Adrenal gland (tissue), 12 donors: ENCODE results near the gene ETNK2. TPM values are rescaled to one million over a fixed set of nuclear protein-coding genes. Genes with fewer than 3 reads are reported as not detected.
"Not testable (repeated sequence)": the region's sequence is repeated elsewhere in the genome, so short reads cannot be mapped to it uniquely, and the experiment has no call there.

Experiments
- DNase-seq, 7 donors: peaks; one replicate each; pipeline ENCODE4 v3.0.0-alpha.2; 2019 to 2020
- H3K27ac ChIP-seq, 5 donors: fragments of 200-600 bp; sonication (generic) in 4 of 5; 1 replicate in 3 of 5; 2 replicates in 2 of 5; pipeline versions ENCODE4 v1.5.1 to v1.8.0; 2016 to 2020; ENCODE audit warnings: mild to moderate bottlenecking in 1 of 5
- H3K27me3 ChIP-seq: fragments of 200-600 bp; 2 replicates; pipeline ENCODE4 v1.8.0; 2021
- H3K36me3 ChIP-seq, 2 donors: fragments of 200-600 bp; replicated peaks in 1 of 2; 1 replicate in 1 of 2; 2 replicates in 1 of 2; pipeline versions ENCODE4 v1.5.1 to v1.8.0; 2018 to 2022
- H3K4me1 ChIP-seq, 2 donors: fragments of 200-600 bp; replicated peaks in 1 of 2; 1 replicate in 1 of 2; 2 replicates in 1 of 2; pipeline versions ENCODE4 v1.5.1 to v1.8.0; 2018 to 2021
- H3K4me3 ChIP-seq, 4 donors: fragments of 200-600 bp; sonication (generic) in 3 of 4; one replicate each; pipeline ENCODE4 v1.5.1; 2016 to 2018
- H3K9me3 ChIP-seq, 3 donors: fragments of 200-600 bp; sonication (generic) in 1 of 3; replicated peaks in 1 of 3; 1 replicate in 2 of 3; 2 replicates in 1 of 3; pipeline versions ENCODE4 v1.5.1 to v1.8.0; 2016 to 2021
- CTCF ChIP-seq, 6 experiments: fragments of 450-650 bp in 4 of 6; fragments of 200-600 bp in 2 of 6; sonication (generic) in 1 of 6; IDR thresholded peaks; 1 replicate in 5 of 6; 2 replicates in 1 of 6; pipeline versions ENCODE4 v1.5.1 to v1.8.0; 2016 to 2021; ENCODE audit warnings: antibody characterized with exemption in 6 of 6, mild to moderate bottlenecking in 2 of 6, moderate library complexity in 1 of 6
- POLR2A ChIP-seq, 2 donors: fragments of 450-650 bp; IDR thresholded peaks; one replicate each; pipeline ENCODE4 v1.6.1; 2017; ENCODE audit warnings: antibody characterized with exemption in 2 of 2, mild to moderate bottlenecking in 2 of 2, moderate library complexity in 1 of 2
- WGBS, 4 donors: extraction: QIAGEN DNeasy Blood & Tissue Kit in 2 of 4; methylation state at CpG; one replicate each; pipeline versions ENCODE4 v1.1.5 to v1.1.7; 2013 to 2017; 5-methylcytosine and 5-hydroxymethylcytosine counted together
- intact Hi-C, 2 donors: fragments of 100-400 bp; cut with DNase I; formaldehyde crosslinking; loops; one replicate each; pipeline versions ENCODE4 v1.14.1 to v1.15.0; 2022 to 2023
- polyA plus RNA-seq, 3 donors: library from polyadenylated mRNA; stranded (reverse); fragments of 200-250 nt in 2 of 3; fragments of 350-450 nt in 1 of 3; fragmentation: Illumina TruSeq in 1 of 3; extraction: RNeasy Lipid Tissue Mini Kit (QIAGEN cat#74804) in 1 of 3; gene quantifications; one replicate each; pipeline ENCODE4 v1.2.3, GENCODE V29; 2013 to 2014
- total RNA-seq, 9 donors: library from RNA; depleted of rRNA in 4 of 9; stranded (reverse); fragments of >200 nt in 4 of 9; fragments of 120-200 nt in 1 of 9; fragmentation: NEBNext Ultra II Directional in 1 of 9; extraction: Animal tissue kit (Norgen Biotek cat#: 25700) in 1 of 9; gene quantifications; one replicate each; pipeline versions ENCODE4 v1.1.0 to v1.2.4, GENCODE V29; 2013 to 2023
- donor health status: healthy with polysubstance abuse.
- donor health status: Bipolar disorder and iron deficiency.
- donor health status: DM: yes; HTN: yes; CAD: no.
- donor health status: DM: no; HTN: no; CAD: no.
- donor health status: DM: no; HTN: no; CAD: no.
- donor health status: DM: yes; HTN: yes; CAD: no.

The ETNK2 gene
- total and polyA plus RNA-seq, 12 donors: 3.1 to 78.6 (median 9.3) TPM

GRCh38 chr1:204102029-204102611, 49.7 kb downstream of the ETNK2 start:
- Histone ChIP-seq H3K27ac (peak overlapping the region in 3 of 5 donors; percentile 11 to 90 (median 34)), H3K9me3 (no peaks in the 10 kb centered on the region), H3K4me3 (no peak overlapping the region), H3K27me3 (no peaks in the 10 kb centered on the region), H3K36me3 (no peaks in the 10 kb centered on the region), H3K4me1 (peaks cover 27 to 49% of the 10 kb centered on the region in 2 donors)
- WGBS, 4 donors: 59 to 83% (median 63%) methylated on average over 13 of the region's 13 CpGs
- TF ChIP-seq POLR2A (IDR thresholded peaks at IDR 0.05) (no peak), CTCF (IDR thresholded peaks at IDR 0.05) (no peak)
- intact Hi-C loops: no loop called here
- DNase-seq: no peak

GRCh38 chr1:204099754-204100153, 52.1 kb downstream of the ETNK2 start:
- Histone ChIP-seq H3K27ac (peak overlapping the region in 1 of 5 donors; percentile 41), H3K4me1 (peaks cover 25 to 48% of the 10 kb centered on the region in 2 donors)
- DNase-seq, H3K4me3 ChIP-seq, H3K27me3 ChIP-seq, H3K9me3 ChIP-seq, H3K36me3 ChIP-seq, intact Hi-C loops: not testable (repeated sequence)
- 73 to 75% (median 73%) methylated on average over 2 of the region's 2 CpGs for WGBS, 4 donors

GRCh38 chr1:204098683-204099082, 53.2 kb downstream of the ETNK2 start:
- Histone ChIP-seq H3K36me3 (no peaks in the 10 kb centered on the region), H3K27ac (peak overlapping the region in 1 of 5 donors; percentile 25), H3K4me1 (peaks cover 14 to 48% of the 10 kb centered on the region in 2 donors), H3K27me3 (no peaks in the 10 kb centered on the region), H3K4me3 (no peak overlapping the region), H3K9me3 (no peaks in the 10 kb centered on the region)
- DNase-seq: no peak
- 78 to 93% (median 90%) methylated on average over 1 to 4 of the region's 4 CpGs for WGBS, 4 donors
- intact Hi-C loops: no loop called here
- TF ChIP-seq POLR2A (IDR thresholded peaks at IDR 0.05): no peak
- TF ChIP-seq CTCF (IDR thresholded peaks at IDR 0.05): no peak

GRCh38 chr1:204096931-204097330, 54.9 kb downstream of the ETNK2 start:
- H3K27ac ChIP-seq: no peak overlapping the region
- DNase-seq: no peak
- H3K4me1 ChIP-seq: peaks cover 0 to 50% of the 10 kb centered on the region in 2 donors
- 67 to 80% (median 73%) methylated on average over 3 of the region's 3 CpGs for WGBS, 4 donors
- no peak overlapping the region for H3K4me3 ChIP-seq
- H3K27me3 ChIP-seq: no peaks in the 10 kb centered on the region
- TF ChIP-seq POLR2A (IDR thresholded peaks at IDR 0.05): no peak
- TF ChIP-seq CTCF (IDR thresholded peaks at IDR 0.05): no peak
- intact Hi-C loops: no loop called here
- H3K9me3 ChIP-seq: no peaks in the 10 kb centered on the region
- H3K36me3 ChIP-seq: no peaks in the 10 kb centered on the region
